HepG2 (cell line): ENCODE measurements around the gene SIMC1. TPM values are rescaled to one million over a fixed set of nuclear protein-coding genes. Genes with fewer than 3 reads are reported as not detected.

ENCODE experiments used
- ATAC-seq: fragments of 200-7000 bp; cut with Tn5 transposase; 3 replicates; pipeline ENCODE4 v1.9.1; 2020; ENCODE audit warnings: mild to moderate bottlenecking, moderate library complexity
- BruUV-seq: library from RNA; stranded (reverse); fragments of 400-500 nt; replicated peaks from 2 replicates; lab custom pipeline; 2021; lab: Mats Ljungman, UMichigan
- CTCF ChIA-PET: fragments of 300-600 bp; formaldehyde crosslinking; extraction: SDS; loops from one replicate; lab custom pipeline; 2021; ENCODE audit warnings: low total read pairs, inconsistent platforms, low intra/inter-chr PET ratio; lab: Yijun Ruan, JAX
- POLR2A ChIA-PET: fragments of 350-600 bp; sonication (Branson Sonifier 250); formaldehyde crosslinking; loops from one replicate; lab custom pipeline; 2020; ENCODE audit warnings: antibody characterized with exemption, inconsistent platforms; lab: Yijun Ruan, JAX
- DNase-seq: peaks from one replicate; pipeline ENCODE4 v3.0.0-alpha.2; 2015; ENCODE audit warnings: low spot score
- FAIRE-seq: peaks from 3 replicates; lab custom pipeline; 2011; peaks lifted over from hg19 to GRCh38; lab: Jason Lieb, UNC
- H2AFZ ChIP-seq: one replicate; pipeline ENCODE4 v1.6.1; 2011; ENCODE audit warnings: low read length, inconsistent platforms
- H3K27ac ChIP-seq: fragments of 300-600 bp; 3 replicates; pipeline ENCODE4 v1.8.0; 2011; ENCODE audit warnings: mixed run types, mild to moderate bottlenecking, mixed read lengths, low read length, inconsistent platforms; ENCODE audit not compliant: insufficient read depth; ENCODE audit errors: extremely low read length
- H3K27me3 ChIP-seq, 2 experiments: fragments of 200-600 bp in 1 of 2; 2 replicates in 1 of 2; 3 replicates in 1 of 2; pipeline versions ENCODE4 v1.6.0 to v1.8.0; 2011; ENCODE audit warnings: low read length in 2 of 2, mild to moderate bottlenecking in 2 of 2, moderate library complexity in 2 of 2, inconsistent platforms in 1 of 2; ENCODE audit not compliant: insufficient read depth in 2 of 2, control insufficient read depth in 1 of 2
- H3K36me3 ChIP-seq, 2 experiments: fragments of 200-600 bp in 1 of 2; replicated peaks in 1 of 2; 2 replicates in 1 of 2; 3 replicates in 1 of 2; pipeline versions ENCODE4 v1.5.1 to v1.8.0; 2011; ENCODE audit warnings: low read length in 2 of 2, inconsistent platforms in 1 of 2; ENCODE audit not compliant: insufficient read depth in 2 of 2, control insufficient read depth in 1 of 2
- H3K4me1 ChIP-seq: 2 replicates; pipeline ENCODE4 v1.5.1; 2012; ENCODE audit warnings: low read length, inconsistent platforms; ENCODE audit not compliant: insufficient read depth
- H3K4me2 ChIP-seq: 2 replicates; pipeline ENCODE4 v1.6.0; 2011; ENCODE audit warnings: low read depth, low read length, inconsistent platforms
- H3K4me3 ChIP-seq, 3 experiments: fragments of 200-600 bp in 1 of 3; sonication (generic), shearing (Covaris generic) in 1 of 3; replicated peaks in 1 of 3; 2 replicates each; pipeline ENCODE4 v1.5.1; 2011 to 2016; ENCODE audit warnings: low read length in 3 of 3, inconsistent platforms in 2 of 3, low read depth in 2 of 3, mild to moderate bottlenecking in 2 of 3, control low read depth in 1 of 3, mixed read lengths in 1 of 3; ENCODE audit not compliant: insufficient read depth in 1 of 3
- H3K79me2 ChIP-seq: one replicate; pipeline ENCODE4 v1.6.1; 2011; ENCODE audit warnings: low read length, inconsistent platforms; ENCODE audit not compliant: insufficient read depth
- H3K9ac ChIP-seq: 2 replicates; pipeline ENCODE4 v1.6.0; 2011; ENCODE audit warnings: mild to moderate bottlenecking, low read depth, low read length, inconsistent platforms; ENCODE audit not compliant: insufficient read depth
- H3K9me3 ChIP-seq: 2 replicates; pipeline ENCODE4 v1.5.1; 2012; ENCODE audit warnings: mild to moderate bottlenecking, low read length
- H4K20me1 ChIP-seq: 2 replicates; pipeline ENCODE4 v1.6.0; 2011; ENCODE audit warnings: inconsistent platforms, mild to moderate bottlenecking, low read length, moderate library complexity; ENCODE audit not compliant: insufficient read depth
- ARNT2 ChIP-seq: sonication (generic); formaldehyde crosslinking; IDR thresholded peaks from 2 replicates; pipeline ENCODE4 v1.8.0; 2022; ENCODE audit warnings: mild to moderate bottlenecking, low read depth, missing genetic modification reagents, moderate library complexity
- NAIF1 ChIP-seq: sonication (generic); formaldehyde crosslinking; IDR thresholded peaks from 2 replicates; pipeline ENCODE4 v1.5.0; 2020; ENCODE audit warnings: mild to moderate bottlenecking, missing genetic modification reagents, borderline replicate concordance
- SKI ChIP-seq: fragments of 450-650 bp; IDR thresholded peaks from one replicate; pipeline ENCODE4 v1.6.1; 2018; ENCODE audit warnings: mild to moderate bottlenecking; ENCODE audit not compliant: partially characterized antibody
- ZMYM3 ChIP-seq: sonication (generic); formaldehyde crosslinking; IDR thresholded peaks from 2 replicates; pipeline ENCODE4 v1.5.1; 2020; ENCODE audit warnings: mild to moderate bottlenecking, missing genetic modification reagents
- ZNF639 ChIP-seq: conservative IDR thresholded peaks from 2 replicates; pipeline ENCODE4 v1.6.1; 2018; ENCODE audit warnings: missing genetic modification reagents
- WGBS: methylation state at CpG from one replicate; pipeline ENCODE4 v1.1.6; 2017; ENCODE audit warnings: low lambda C conversion rate; 5-methylcytosine and 5-hydroxymethylcytosine counted together
- in situ Hi-C: cut with HindIII; loops from 2 replicates; pipeline ENCODE4 v1.10.0; 2017; ENCODE audit warnings: low pct_unique_long_range_greater_than_20kb; ENCODE audit not compliant: extremely low pct_ligation_motif_present
- intact Hi-C: fragments of 100-400 bp; cut with micrococcal nuclease; formaldehyde crosslinking; loops from one replicate; pipeline ENCODE4 v1.10.0; 2022; ENCODE audit not compliant: unreplicated experiment
- polyA plus RNA-seq, 8 experiments: library from polyadenylated mRNA; depleted of rRNA in 3 of 8; stranded (reverse) in 7 of 8; unstranded in 1 of 8; fragments of >200 nt; fragmentation: Illumina TruSeq in 4 of 8; extraction: Trizol in 4 of 8; gene quantifications; 2 replicates each; pipeline versions ENCODE4 v1.2.1 to v1.2.3, GENCODE V29; 2011 to 2016; ENCODE audit warnings: low read depth in 4 of 8, missing spikeins in 1 of 8, mixed read lengths in 1 of 8; ENCODE audit not compliant: insufficient read depth in 1 of 8
- total RNA-seq, 5 experiments: library from RNA; depleted of rRNA; stranded (reverse); fragments of >200 nt; fragmentation: Illumina TruSeq; extraction: Trizol; gene quantifications; 2 replicates each; pipeline ENCODE4 v1.2.3, GENCODE V29; 2016; ENCODE audit warnings: low read depth in 1 of 5
- TF ChIP-seq, protein P1 (sequence below): sonication (generic); formaldehyde crosslinking; IDR thresholded peaks from 2 replicates; pipeline ENCODE4 v1.4.0; 2020; ENCODE audit warnings: missing genetic modification reagents, mild to moderate bottlenecking, borderline replicate concordance

Gene SIMC1
- total and polyA plus RNA-seq, 2 of the 13 experiments (the other 11 are each of a cell fraction or from before 2014, with no cell fraction given) = 5.4 to 6.8 TPM

DNA sequence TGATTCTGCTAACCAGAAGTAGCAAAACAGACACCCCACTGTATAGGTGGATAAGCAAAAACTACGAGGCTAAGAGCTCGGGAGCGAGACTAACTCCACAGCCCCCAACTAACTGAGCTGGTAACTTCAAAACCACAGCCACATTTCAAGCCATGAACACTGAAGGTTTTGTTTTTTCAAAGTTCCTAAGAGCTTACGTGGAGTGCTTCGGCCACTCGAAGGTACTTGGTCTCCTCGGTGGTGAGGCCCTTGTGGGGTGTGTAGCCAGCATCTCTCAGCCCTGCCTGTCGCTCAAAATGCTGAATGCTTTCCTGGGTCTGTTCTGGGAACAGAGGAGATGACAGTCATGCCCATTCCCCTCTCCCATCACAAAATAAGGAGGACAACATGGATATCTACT is 112.2 kb downstream of the SIMC1 start:
- ChIA-PET CTCF (no interaction called here), POLR2A (interaction anchor here (3.3 kb wide), 1 partner anchor 11 kb away, joined by 16 read pairs; the partner anchor contains the start of gene KIAA1191)
- ATAC-seq (no peak), DNase-seq (no peak), FAIRE-seq (no peak)
- no peak for TF ChIP-seq SKI
- no peak for TF ChIP-seq ZMYM3 (CRISPR knock-in tag)
- TF ChIP-seq ARNT2 (CRISPR knock-in tag) = no peak
- TF ChIP-seq, protein P1, sequence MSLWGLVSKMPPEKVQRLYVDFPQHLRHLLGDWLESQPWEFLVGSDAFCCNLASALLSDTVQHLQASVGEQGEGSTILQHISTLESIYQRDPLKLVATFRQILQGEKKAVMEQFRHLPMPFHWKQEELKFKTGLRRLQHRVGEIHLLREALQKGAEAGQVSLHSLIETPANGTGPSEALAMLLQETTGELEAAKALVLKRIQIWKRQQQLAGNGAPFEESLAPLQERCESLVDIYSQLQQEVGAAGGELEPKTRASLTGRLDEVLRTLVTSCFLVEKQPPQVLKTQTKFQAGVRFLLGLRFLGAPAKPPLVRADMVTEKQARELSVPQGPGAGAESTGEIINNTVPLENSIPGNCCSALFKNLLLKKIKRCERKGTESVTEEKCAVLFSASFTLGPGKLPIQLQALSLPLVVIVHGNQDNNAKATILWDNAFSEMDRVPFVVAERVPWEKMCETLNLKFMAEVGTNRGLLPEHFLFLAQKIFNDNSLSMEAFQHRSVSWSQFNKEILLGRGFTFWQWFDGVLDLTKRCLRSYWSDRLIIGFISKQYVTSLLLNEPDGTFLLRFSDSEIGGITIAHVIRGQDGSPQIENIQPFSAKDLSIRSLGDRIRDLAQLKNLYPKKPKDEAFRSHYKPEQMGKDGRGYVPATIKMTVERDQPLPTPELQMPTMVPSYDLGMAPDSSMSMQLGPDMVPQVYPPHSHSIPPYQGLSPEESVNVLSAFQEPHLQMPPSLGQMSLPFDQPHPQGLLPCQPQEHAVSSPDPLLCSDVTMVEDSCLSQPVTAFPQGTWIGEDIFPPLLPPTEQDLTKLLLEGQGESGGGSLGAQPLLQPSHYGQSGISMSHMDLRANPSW (CRISPR knock-in tag) = no peak
- no peak for TF ChIP-seq ZNF639
- no peak for TF ChIP-seq NAIF1 (CRISPR knock-in tag)
- in situ Hi-C loops (no loop called here), intact Hi-C loops (no loop called here)
- Histone ChIP-seq H4K20me1 (peaks cover 5% of the 10 kb centered on the region), H3K9ac (no peak overlapping the region), H3K27ac (no peak overlapping the region), H2AFZ (no peak overlapping the region), H3K36me3 (peaks cover 45 to 85% of the 10 kb centered on the region in 2 experiments), H3K4me3 (no peak overlapping the region), H3K4me1 (peaks cover 11% of the 10 kb centered on the region), H3K79me2 (peaks cover 18% of the 10 kb centered on the region), H3K4me2 (no peak overlapping the region), H3K27me3 (no peaks in the 10 kb centered on the region), H3K9me3 (no peaks in the 10 kb centered on the region)
- BruUV-seq = no TSS peak
- 98% methylated on average over 8 of the region's 8 CpGs for WGBS
